Measurements from ENCODE around the gene BACH1.

Gene BACH1

DNA sequence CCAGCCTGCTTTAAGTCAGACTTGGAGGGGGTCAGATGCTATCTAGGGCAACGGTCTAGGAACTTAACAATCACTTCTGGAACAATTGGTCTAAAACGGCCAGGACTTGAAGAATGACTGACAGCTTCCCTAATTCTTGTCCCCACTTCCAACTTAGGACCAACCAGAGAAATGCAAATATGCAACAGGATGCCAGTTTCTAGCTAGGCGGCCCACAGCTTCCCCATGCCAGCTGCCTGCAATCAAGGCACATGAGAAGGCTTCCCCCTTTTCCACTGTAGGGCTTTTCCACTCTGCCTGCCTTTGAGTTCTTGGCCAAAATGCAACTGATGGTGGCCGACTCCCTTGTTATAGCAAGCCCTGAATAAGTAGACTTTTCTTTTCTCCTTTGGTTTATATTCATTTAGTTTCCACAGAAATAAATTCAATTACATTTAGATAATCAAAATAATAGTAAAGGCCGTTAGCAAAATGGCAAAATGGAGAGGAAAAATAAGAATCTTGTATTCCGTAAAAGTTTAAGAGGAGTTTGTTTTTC lies 80.9 kb downstream of the BACH1 start:
- TF ChIP-seq CEBPB (IDR thresholded peaks at IDR 0.05) (no peak), MAX (IDR thresholded peaks at IDR 0.05) (no peak), TCF12 (IDR thresholded peaks at IDR 0.05; ENCODE audit: low read depth) (no peak), REST (IDR thresholded peaks at IDR 0.05; ENCODE audit: low read depth) (no peak), FOXM1 (IDR thresholded peaks at IDR 0.05; ENCODE audit: borderline replicate concordance, low read depth) (no peak), EGR1 (IDR thresholded peaks at IDR 0.05) (no peak), TAF1 (IDR thresholded peaks at IDR 0.05; ENCODE audit: low read depth) (no peak), YY1 (IDR thresholded peaks at IDR 0.05; ENCODE audit: low read depth) (no peak), EP300 (IDR thresholded peaks at IDR 0.05; ENCODE audit: borderline replicate concordance) (no peak)

GRCh38 chr21:29382030-29382654 lies 83.4 kb downstream of the BACH1 start:
- TF ChIP-seq EP300 (IDR thresholded peaks at IDR 0.05; ENCODE audit: borderline replicate concordance), result 0 out of 2 replicates have a peak, but pooled peaks have one; percentile 46
- TF ChIP-seq, protein P1, sequence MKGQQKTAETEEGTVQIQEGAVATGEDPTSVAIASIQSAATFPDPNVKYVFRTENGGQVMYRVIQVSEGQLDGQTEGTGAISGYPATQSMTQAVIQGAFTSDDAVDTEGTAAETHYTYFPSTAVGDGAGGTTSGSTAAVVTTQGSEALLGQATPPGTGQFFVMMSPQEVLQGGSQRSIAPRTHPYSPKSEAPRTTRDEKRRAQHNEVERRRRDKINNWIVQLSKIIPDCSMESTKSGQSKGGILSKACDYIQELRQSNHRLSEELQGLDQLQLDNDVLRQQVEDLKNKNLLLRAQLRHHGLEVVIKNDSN (IDR thresholded peaks at IDR 0.05), result no peak
- no peak for TF ChIP-seq TAF1 (IDR thresholded peaks at IDR 0.05; ENCODE audit: low read depth)
- TF ChIP-seq CREB1 (IDR thresholded peaks at IDR 0.05; ENCODE audit: low read depth), result no peak
- TF ChIP-seq MAX (IDR thresholded peaks at IDR 0.05), result no peak
- TF ChIP-seq YY1 (IDR thresholded peaks at IDR 0.05; ENCODE audit: low read depth), result no peak
- TF ChIP-seq EGR1 (IDR thresholded peaks at IDR 0.05), result no peak
- peak; percentile 16; the same call in 1 of the 2 replicates for TF ChIP-seq NFIC (IDR thresholded peaks at IDR 0.05)
- no peak for TF ChIP-seq TCF12 (IDR thresholded peaks at IDR 0.05; ENCODE audit: low read depth)
- TF ChIP-seq REST (IDR thresholded peaks at IDR 0.05; ENCODE audit: low read depth), result no peak
- TF ChIP-seq ZBTB7A (IDR thresholded peaks at IDR 0.05; ENCODE audit: low read depth), result no peak
- no peak for TF ChIP-seq CEBPB (IDR thresholded peaks at IDR 0.05)
- peak; percentile 88 for TF ChIP-seq TEAD4 (IDR thresholded peaks at IDR 0.05)
- TF ChIP-seq RAD21 (IDR thresholded peaks at IDR 0.05; ENCODE audit: low read depth), result no peak
- TF ChIP-seq FOXM1 (IDR thresholded peaks at IDR 0.05; ENCODE audit: borderline replicate concordance, low read depth), result no peak

DNA sequence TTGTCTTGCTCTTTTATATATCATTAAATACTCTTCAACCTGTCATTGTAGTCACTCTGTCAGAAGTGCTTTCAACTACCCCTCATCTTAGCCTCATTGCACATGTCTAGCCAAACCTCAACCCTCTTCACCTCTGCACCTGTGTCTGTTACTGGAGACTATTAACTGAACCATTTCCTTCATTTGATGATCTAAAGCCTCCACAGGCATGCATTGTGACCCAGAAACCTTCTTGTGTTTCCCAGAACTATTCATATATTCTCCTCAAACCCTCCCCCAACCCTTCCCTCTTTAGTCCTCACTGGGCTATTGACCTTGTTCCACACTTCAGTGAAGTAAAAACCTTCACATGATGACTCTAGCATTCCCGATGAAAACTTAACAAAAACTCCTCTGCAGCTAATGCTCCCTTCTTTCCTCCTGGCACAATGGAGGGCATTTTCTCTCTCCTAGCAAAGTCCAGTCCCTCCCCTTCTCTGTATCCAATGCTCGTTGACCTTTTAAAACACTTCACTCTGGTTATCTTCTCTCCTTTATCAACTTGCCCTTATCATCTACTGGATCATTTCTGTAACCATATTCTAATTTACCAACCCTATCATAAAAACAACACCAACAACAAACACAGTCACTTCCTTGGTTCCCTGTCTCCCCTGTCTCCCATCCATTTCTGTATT lies 86.1 kb downstream of the BACH1 start:
- TF ChIP-seq TCF12 (IDR thresholded peaks at IDR 0.05; ENCODE audit: low read depth), result no peak
- no peak for TF ChIP-seq RAD21 (IDR thresholded peaks at IDR 0.05; ENCODE audit: low read depth)
- no peak for TF ChIP-seq EGR1 (IDR thresholded peaks at IDR 0.05)
- no peak for TF ChIP-seq NFIC (IDR thresholded peaks at IDR 0.05)
- no peak for TF ChIP-seq MAX (IDR thresholded peaks at IDR 0.05)
- no peak for TF ChIP-seq CREB1 (IDR thresholded peaks at IDR 0.05; ENCODE audit: low read depth)
- no peak for TF ChIP-seq FOXM1 (IDR thresholded peaks at IDR 0.05; ENCODE audit: borderline replicate concordance, low read depth)
- no peak for TF ChIP-seq CEBPB (IDR thresholded peaks at IDR 0.05)
- TF ChIP-seq EP300 (IDR thresholded peaks at IDR 0.05; ENCODE audit: borderline replicate concordance), result no peak
- no peak for TF ChIP-seq TEAD4 (IDR thresholded peaks at IDR 0.05)
- TF ChIP-seq TAF1 (IDR thresholded peaks at IDR 0.05; ENCODE audit: low read depth), result no peak
- TF ChIP-seq, protein P1 (IDR thresholded peaks at IDR 0.05), result no peak
- TF ChIP-seq ZBTB7A (IDR thresholded peaks at IDR 0.05; ENCODE audit: low read depth), result no peak
- no peak for TF ChIP-seq YY1 (IDR thresholded peaks at IDR 0.05; ENCODE audit: low read depth)
- no peak for TF ChIP-seq REST (IDR thresholded peaks at IDR 0.05; ENCODE audit: low read depth)

Data from Ishikawa (cell line).